Subcutaneous abdominal adipose tissue (tissue), 5 donors: ENCODE results near the gene TENT4A.

ENCODE experiments used
- H3K27ac ChIP-seq: one replicate; pipeline ENCODE4 v1.7.0; 2013; ENCODE audit warnings: low read depth, mild to moderate bottlenecking, inconsistent platforms, low read length, moderate library complexity
- H3K27me3 ChIP-seq, 5 donors: one replicate each; pipeline ENCODE4 v1.7.0; 2013; ENCODE audit warnings: low read length in 5 of 5, inconsistent platforms in 1 of 5; ENCODE audit not compliant: control insufficient read depth in 5 of 5, insufficient read depth in 4 of 5
- H3K36me3 ChIP-seq, 5 donors: one replicate each; pipeline ENCODE4 v1.7.0; 2013; ENCODE audit warnings: low read length in 5 of 5; ENCODE audit not compliant: control insufficient read depth in 5 of 5, insufficient read depth in 5 of 5
- H3K4me1 ChIP-seq, 5 donors: one replicate each; pipeline ENCODE4 v1.7.0; 2013; ENCODE audit warnings: low read length in 5 of 5, mild to moderate bottlenecking in 3 of 5, moderate library complexity in 1 of 5; ENCODE audit not compliant: control insufficient read depth in 5 of 5, insufficient read depth in 5 of 5
- H3K4me3 ChIP-seq, 5 donors: one replicate each; pipeline ENCODE4 v1.7.0; 2013; ENCODE audit warnings: low read length in 5 of 5, low read depth in 1 of 5
- H3K9ac ChIP-seq, 5 donors: one replicate each; pipeline ENCODE4 v1.7.0; 2013; ENCODE audit warnings: low read length in 5 of 5, mild to moderate bottlenecking in 4 of 5, moderate library complexity in 3 of 5
- H3K9me3 ChIP-seq, 5 donors: one replicate each; pipeline ENCODE4 v1.7.0; 2013; ENCODE audit warnings: low read length in 5 of 5; ENCODE audit not compliant: control insufficient read depth in 5 of 5
- donor health status: healthy.
- donor health status: healthy.
- donor health status: healthy.
- donor health status: healthy.
- donor health status: healthy.

The TENT4A gene

GRCh38 chr5:6753851-6754250 lies 40.6 kb downstream of the TENT4A start:
- Histone ChIP-seq H3K9me3 (no peaks in the 10 kb centered on the region), H3K9ac (no peak overlapping the region), H3K36me3 (peaks cover 9 to 97% (median 91%) of the 10 kb centered on the region in 5 donors), H3K27me3 (no peaks in the 10 kb centered on the region), H3K27ac (no peak overlapping the region), H3K4me3 (no peak overlapping the region), H3K4me1 (peaks cover 0 to 4% (median 0%) of the 10 kb centered on the region in 5 donors)

- Histone ChIP-seq H3K36me3 (peaks cover 9 to 91% (median 84%) of the 10 kb centered on the region in 5 donors), H3K27ac (no peak overlapping the region), H3K9ac (no peak overlapping the region)
These were observed 41.5 kb downstream of the TENT4A start for GRCh38 chr5:6754766-6755165.

DNA sequence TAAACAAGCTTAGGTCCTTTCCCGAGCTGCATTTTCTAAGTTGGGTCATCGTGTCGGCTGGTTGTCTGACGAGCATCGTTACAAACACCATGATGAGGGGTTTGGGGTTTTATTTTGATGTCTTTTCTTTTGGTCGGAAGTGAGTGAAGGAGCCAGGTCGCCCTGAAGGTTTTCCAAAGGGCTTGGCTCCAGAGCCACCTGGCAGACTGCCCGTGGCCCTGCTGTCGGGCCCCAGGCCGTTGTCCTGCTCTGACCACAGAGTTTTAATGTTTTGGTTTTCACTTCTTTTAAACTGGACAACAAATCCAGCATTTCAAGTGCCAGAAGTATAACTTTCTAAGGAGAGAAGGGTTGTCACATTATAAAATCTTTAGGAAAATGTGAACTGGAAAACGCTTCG lies 42.3 kb downstream of the TENT4A start:
- Histone ChIP-seq H3K9ac (no peak overlapping the region), H3K4me1 (peaks cover 0 to 8% (median 0%) of the 10 kb centered on the region in 5 donors), H3K9me3 (no peaks in the 10 kb centered on the region), H3K27ac (no peak overlapping the region), H3K36me3 (peaks cover 9 to 85% (median 79%) of the 10 kb centered on the region in 5 donors), H3K27me3 (no peaks in the 10 kb centered on the region), H3K4me3 (no peak overlapping the region)

More at GRCh38 chr5:6754766-6755165, 41.5 kb downstream of the TENT4A start:
- Histone ChIP-seq H3K9me3 (no peaks in the 10 kb centered on the region), H3K4me1 (peaks cover 0 to 4% (median 0%) of the 10 kb centered on the region in 5 donors), H3K27me3 (no peaks in the 10 kb centered on the region), H3K4me3 (no peak overlapping the region)

DNA sequence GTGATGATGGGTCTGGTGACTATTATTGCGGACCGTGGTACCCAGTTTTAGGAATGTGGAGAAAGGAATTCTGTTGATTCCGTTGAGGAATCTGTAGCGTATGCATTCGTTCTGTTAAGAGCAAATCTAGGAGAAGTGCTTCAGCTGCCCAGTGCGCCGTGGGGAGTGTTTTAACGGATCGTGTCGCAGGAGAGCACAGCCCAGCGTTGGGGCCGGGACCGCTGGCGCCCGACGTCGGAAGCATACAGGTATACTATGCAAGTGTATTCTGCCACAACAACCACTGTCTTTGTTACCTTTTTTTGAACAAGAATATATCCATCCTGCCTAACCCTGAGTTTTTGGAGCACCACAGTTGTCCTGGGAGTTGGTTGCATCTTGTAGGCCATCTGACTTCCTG lies 42.7 kb downstream of the TENT4A start:
- no peak overlapping the region for H3K9ac ChIP-seq
- H3K4me1 ChIP-seq, result peaks cover 0 to 8% (median 0%) of the 10 kb centered on the region in 5 donors
- peaks cover 9 to 82% (median 75%) of the 10 kb centered on the region in 5 donors for H3K36me3 ChIP-seq

DNA sequence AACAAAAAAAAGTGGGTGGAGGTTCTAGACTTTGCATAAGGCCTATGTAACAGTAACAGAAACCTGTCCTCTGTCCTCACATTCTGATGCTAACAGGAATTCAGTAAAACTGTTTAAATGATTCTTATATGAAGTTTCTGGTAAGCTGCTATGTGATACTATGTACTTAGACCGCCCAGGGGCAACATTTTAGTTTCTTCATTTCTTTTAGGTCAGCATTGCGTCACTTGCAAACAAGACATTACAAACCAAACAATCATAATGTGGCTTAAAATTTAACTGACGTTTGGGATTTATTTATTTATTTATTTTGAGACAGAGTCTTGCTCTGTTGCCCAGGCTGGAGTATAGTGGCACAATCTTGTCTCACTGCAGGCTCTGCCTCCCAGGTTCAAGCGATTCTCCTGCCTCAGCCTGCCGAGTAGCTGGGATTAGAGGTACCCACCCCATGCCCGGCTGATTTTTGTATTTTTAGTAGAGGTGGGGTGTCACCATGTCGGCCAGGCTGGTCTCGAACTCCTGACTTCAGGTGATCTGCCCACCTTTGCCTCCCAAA lies 44.3 kb downstream of the TENT4A start:
- H3K9ac ChIP-seq, result no peak overlapping the region
- peaks cover 0 to 8% (median 0%) of the 10 kb centered on the region in 5 donors for H3K4me1 ChIP-seq
- H3K4me3 ChIP-seq, result no peak overlapping the region
- no peaks in the 10 kb centered on the region for H3K27me3 ChIP-seq
- H3K9me3 ChIP-seq, result peaks cover 0 to 5% (median 0%) of the 10 kb centered on the region in 5 donors
- peaks cover 9 to 66% (median 60%) of the 10 kb centered on the region in 5 donors for H3K36me3 ChIP-seq
- H3K27ac ChIP-seq, result no peak overlapping the region

More for the DNA sequence above, 42.7 kb downstream of the TENT4A start:
- Histone ChIP-seq H3K27me3 (no peaks in the 10 kb centered on the region), H3K27ac (no peak overlapping the region), H3K9me3 (no peaks in the 10 kb centered on the region), H3K4me3 (no peak overlapping the region)

- H3K27ac ChIP-seq, result no peak overlapping the region
These were observed 45.0 kb downstream of the TENT4A start for GRCh38 chr5:6758236-6758635.

DNA sequence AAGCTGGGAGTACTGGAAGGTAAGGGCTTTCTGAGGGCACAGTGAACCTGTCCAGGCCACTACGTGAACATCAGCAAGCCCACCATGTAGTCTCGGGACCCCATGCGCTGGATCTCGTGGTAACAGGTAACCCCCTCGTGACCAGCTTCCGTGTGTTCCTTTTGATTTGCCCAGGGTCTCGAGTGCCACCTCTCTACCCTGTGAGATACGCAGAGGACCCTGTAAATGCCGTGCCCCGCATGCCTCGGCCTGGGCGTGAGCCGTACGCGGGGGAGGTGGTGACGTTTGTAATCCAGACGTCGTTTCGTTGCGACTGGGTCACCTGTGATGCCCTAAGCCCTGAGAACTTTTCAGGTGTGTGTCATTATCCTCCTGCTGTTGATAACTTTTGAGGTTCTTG lies 45.5 kb downstream of the TENT4A start:
- no peak overlapping the region for H3K9ac ChIP-seq
- H3K36me3 ChIP-seq, result peaks cover 6 to 54% (median 48%) of the 10 kb centered on the region in 5 donors
- peaks cover 0 to 5% (median 0%) of the 10 kb centered on the region in 5 donors for H3K9me3 ChIP-seq
- H3K27ac ChIP-seq, result no peak overlapping the region
- H3K27me3 ChIP-seq, result no peaks in the 10 kb centered on the region
- H3K4me3 ChIP-seq, result no peak overlapping the region
- peaks cover 0 to 8% (median 0%) of the 10 kb centered on the region in 5 donors for H3K4me1 ChIP-seq

More at GRCh38 chr5:6758236-6758635, 45.0 kb downstream of the TENT4A start:
- peaks cover 0 to 5% (median 0%) of the 10 kb centered on the region in 5 donors for H3K9me3 ChIP-seq
- peaks cover 0 to 8% (median 0%) of the 10 kb centered on the region in 5 donors for H3K4me1 ChIP-seq
- H3K4me3 ChIP-seq, result no peak overlapping the region
- peaks cover 6 to 59% (median 53%) of the 10 kb centered on the region in 5 donors for H3K36me3 ChIP-seq
- no peak overlapping the region for H3K9ac ChIP-seq
- H3K27me3 ChIP-seq, result no peaks in the 10 kb centered on the region

GRCh38 chr5:6759401-6759800 lies 46.2 kb downstream of the TENT4A start:
- H3K27me3 ChIP-seq, result no peaks in the 10 kb centered on the region
- no peak overlapping the region for H3K27ac ChIP-seq
- peaks cover 0 to 5% (median 0%) of the 10 kb centered on the region in 5 donors for H3K9me3 ChIP-seq
- no peak overlapping the region for H3K4me3 ChIP-seq
- no peak overlapping the region for H3K9ac ChIP-seq
- H3K36me3 ChIP-seq, result peaks cover 6 to 47% (median 41%) of the 10 kb centered on the region in 5 donors
- peaks cover 0 to 8% (median 0%) of the 10 kb centered on the region in 5 donors for H3K4me1 ChIP-seq

DNA sequence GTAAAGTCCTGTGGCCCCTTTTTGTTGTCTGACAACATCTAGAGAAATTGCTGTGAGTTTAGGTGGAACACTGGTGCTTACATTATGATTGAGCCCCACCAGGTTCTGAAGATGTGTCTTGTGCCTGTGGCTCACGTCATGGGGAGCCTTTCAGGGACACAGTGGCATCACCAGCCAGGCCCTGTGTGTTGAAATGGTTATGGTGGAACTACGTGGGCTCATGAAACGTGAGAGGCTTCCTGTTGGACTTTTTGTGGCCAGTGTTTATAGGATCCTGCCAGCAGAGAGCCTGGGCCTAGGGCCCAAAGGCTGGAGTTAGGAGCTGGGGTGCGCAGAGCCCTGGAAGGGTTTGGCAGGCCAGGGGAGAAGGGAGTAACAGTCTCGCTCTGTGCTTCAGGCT lies 46.8 kb downstream of the TENT4A start:
- peaks cover 0 to 8% (median 0%) of the 10 kb centered on the region in 5 donors for H3K4me1 ChIP-seq
- peaks cover 0 to 5% (median 0%) of the 10 kb centered on the region in 5 donors for H3K9me3 ChIP-seq
- H3K9ac ChIP-seq, result no peak overlapping the region
- H3K27ac ChIP-seq, result no peak overlapping the region
- no peak overlapping the region for H3K4me3 ChIP-seq
- H3K36me3 ChIP-seq, result peaks cover 6 to 41% (median 35%) of the 10 kb centered on the region in 5 donors
- no peaks in the 10 kb centered on the region for H3K27me3 ChIP-seq

- Histone ChIP-seq H3K4me3 (no peak overlapping the region), H3K9me3 (peaks cover 0 to 5% (median 0%) of the 10 kb centered on the region in 5 donors), H3K9ac (no peak overlapping the region), H3K27ac (no peak overlapping the region), H3K36me3 (peaks cover 6 to 34% (median 28%) of the 10 kb centered on the region in 5 donors), H3K27me3 (no peaks in the 10 kb centered on the region), H3K4me1 (peaks cover 0 to 9% (median 0%) of the 10 kb centered on the region in 5 donors)
These were observed 47.5 kb downstream of the TENT4A start for GRCh38 chr5:6760686-6761085.
